GM21526 (cell line): ENCODE results near the gene CCL24.
"Not testable (repeated sequence)": the region's sequence is repeated elsewhere in the genome, so short reads cannot be mapped to it uniquely, and the experiment has no call there.

Experiments
- ATAC-seq: cut with Tn5 transposase; IDR thresholded peaks from one replicate; pipeline ENCODE4 v1.9.1; 2021; ENCODE audit warnings: moderate library complexity; ENCODE audit not compliant: unreplicated experiment, low FRiP score

The CCL24 gene

DNA sequence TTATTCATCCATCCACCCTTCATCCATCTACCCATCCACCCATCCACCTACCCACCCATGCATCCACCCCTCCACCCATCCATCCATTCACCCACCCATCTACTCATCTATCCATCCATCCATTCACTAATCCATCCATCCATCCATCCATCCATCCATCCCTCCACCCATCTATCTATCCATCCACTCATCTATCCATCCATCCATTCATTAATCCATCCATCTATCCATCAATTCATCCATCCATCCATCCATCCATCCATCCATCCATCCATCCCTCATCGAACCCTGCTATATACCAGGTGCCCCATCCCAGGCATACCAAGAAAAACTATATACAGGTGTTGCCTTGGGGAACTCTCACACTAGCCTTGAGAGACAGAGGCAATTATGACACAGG is 7.1 kb upstream of the CCL24 start:
- ATAC-seq: no peak

DNA sequence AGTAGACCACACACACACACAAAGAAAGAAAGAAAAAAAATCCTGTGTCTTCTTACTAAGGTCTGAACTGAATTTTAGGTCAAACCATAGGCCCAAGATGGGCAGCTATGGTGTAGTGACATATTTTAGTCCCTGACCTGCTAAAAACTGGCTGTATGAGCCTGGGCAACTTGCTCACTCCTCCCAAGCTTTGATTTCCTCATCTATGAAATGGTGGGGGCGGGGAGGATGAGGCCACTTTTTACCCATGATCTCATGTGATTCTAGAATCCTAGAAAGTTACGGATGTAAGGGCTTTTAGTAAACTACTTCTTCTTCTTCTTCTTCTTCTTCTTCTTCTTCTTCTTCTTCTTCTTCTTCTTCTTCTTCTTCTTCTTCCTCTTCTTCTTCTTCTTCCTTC is 6.1 kb upstream of the CCL24 start:
- no peak for ATAC-seq

DNA sequence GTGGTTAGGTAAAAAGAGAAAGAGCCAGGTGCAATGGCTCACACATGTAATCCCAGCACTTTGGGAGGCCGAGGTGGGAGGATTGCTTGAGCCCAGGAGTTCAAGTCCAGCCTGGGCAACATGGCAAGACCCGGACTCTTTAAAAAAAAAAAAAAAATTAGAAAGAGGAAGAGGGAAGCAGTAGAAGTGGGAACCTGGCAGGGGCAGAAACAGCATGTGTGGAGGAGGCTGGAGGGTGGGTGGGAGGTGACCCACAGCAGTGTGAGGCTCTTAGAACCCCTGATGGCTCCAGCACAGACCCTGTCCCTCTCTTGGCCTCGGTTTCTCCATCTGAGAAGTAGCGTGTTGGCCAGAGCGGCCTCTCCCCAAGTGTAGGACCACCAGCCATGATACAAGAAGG is 4.9 kb upstream of the CCL24 start:
- no peak for ATAC-seq

DNA sequence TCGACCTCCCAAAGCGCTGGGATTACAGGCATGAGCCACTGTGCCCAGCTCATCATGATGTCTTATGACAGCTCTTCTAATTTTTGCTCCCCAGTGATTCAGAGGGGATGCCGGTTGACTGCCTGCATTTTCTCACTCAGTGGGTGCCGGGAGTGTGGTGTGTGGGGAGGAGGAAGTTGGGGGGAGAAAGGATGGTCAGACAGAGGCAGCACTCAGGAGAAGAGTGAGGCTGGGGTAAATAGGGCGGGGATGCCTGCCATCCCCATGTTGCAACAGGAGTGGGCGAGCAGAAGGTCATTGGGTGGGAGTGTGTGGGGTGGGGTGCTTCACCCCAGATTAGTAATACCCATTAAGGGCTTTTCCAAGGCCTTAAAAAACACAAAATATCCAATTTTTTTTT is 3.5 kb upstream of the CCL24 start:
- no peak for ATAC-seq

DNA sequence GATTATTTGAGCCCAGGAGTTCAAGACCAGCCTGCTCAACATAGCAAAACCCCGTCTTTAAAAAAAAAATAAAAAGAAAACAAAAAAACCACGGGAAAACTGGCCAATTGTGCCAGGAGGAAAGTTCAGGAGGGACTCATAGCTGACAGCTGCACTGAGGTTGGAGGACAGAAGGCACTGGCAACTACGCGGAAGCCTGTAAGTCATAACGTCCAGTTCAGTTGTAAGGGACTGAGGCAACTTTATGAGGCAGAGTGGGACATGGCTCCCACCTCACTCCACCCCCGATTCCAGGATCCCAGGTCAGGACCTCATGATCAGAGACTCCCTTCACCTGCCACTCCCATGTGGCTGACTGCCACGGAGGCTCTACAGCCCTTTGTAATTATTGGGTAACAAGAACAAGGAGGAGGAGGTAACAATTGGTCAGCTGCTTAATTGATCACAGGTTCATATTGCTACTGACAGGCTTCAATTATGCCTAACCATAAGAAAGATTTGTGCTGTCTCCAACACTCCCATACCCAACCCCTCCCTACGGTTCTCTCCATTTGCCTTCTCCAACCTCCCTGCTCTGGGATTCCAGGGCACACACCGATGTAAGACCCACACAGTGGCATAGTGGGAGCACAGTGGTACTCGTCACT is 1.9 kb upstream of the CCL24 start:
- ATAC-seq: no peak

DNA sequence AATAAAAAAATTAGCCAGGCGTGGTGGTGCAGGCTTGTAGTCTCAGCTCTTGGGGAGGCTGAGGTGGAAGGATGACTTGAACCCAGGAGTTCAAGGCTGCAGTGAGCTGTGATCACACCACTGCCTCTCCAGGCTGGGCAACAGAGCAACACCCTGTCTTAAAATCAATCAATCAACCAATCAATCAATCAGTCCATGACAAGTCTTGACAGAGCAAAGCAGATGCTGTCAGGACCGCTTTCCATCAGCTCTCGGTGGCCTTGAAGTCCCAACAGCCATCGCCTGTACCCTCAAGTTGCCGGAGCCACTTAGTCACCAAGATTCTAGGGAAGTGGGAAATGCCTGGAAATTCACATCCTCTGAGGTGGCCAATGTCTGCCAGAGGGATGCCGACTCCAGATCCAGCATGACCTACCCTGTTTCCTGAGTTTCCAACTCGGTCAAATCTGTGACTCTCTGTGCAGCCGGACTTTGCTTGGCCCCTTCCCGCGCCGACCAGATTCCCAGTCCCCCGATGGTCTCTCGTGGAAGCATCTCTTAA is 871 bp upstream of the CCL24 start:
- ATAC-seq: no peak

DNA sequence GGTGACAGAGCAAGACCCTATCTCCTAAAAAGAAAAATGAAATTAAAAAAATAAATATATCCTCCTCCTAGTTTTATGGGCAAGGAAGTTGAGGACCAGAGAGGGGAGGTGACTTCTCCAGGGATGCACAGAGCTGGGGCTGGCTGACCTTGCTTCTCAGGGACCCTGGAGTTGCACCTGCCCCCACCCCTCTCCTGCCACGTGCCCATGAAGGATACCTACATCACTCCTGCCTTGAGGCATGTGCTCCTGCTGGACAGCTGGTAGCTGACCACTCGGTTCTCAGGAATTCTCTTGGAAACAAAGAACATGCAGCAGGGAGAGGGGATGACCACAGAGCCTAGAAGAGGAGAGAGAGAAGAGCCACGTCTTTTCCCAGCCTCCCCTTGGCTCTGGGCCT is 522 bp downstream of the CCL24 start:
- no peak for ATAC-seq

DNA sequence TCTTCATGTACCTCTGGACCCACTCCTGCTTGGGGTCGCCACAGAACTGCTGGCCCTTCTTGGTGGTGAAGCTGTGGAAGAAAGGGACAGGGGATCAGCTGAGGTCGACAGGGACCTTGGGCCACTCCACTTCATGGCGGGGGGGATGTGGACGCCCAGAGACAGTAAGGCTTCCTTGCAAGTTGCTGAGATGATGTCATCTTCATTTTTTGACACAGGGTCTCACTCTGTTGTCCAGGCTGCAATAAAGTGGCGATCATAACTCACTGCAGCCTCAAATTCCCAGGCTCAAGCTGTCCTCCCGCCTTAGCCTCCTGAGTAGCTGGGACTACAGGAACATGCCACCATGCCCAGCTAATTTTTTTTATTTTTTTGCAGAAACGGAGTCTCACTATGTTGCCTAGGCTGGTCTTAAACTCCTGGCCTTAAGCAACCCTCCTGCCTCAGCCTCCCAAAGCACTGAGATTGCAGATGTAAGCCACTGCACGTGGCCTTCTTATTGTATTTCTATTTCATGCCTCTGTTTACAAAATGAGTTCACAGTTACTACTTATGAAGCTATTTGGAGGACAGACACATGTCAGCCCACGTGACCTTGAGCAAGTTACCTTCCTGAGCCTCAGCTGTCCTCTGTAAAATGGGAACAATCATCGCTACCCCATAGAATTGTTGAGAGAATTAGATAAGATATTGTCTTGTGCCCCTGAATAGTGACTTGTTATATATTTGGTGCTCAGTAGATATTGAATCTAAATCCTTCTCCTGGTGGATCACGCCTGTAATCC is 1.5 kb downstream of the CCL24 start:
- ATAC-seq: no peak

DNA sequence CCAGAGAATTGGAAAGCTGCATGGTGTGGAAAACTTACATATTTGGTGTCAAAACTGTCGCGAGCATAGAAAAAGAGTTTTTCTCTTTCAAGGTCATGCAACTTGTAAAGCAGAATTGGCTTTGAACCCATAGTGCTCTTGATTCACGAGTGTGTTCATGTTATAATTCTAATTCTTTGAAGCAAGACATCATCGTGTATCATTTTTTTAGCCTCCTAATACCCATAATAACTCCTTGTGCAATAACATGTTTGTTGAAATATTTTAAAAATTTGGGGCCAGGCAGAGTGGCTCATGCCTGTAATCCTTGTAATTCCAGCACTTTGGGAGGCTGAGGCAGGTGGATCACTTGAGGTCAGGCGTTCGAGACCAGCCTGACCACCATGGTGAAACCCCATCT is 4.2 kb downstream of the CCL24 start:
- ATAC-seq: no peak

DNA sequence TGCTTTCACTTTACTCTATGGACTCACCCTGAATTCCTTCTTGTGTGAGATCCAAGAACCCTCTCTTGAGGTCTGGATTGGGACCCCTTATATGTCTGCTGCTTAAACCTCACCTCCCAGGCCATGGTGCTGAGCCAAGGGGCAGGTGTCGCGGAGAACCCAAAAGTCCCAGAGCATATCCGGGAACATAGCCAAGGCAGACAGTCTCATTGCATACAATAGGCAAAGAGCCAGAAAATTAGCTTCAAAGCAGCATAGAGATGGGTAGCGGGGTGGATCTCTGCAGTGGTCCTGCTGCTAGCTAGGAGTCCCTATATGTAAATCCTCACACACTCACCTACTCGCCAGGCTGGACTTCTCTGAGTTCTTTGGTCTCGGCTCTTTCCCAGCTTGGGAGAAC is 5.5 kb downstream of the CCL24 start:
- no peak for ATAC-seq

DNA sequence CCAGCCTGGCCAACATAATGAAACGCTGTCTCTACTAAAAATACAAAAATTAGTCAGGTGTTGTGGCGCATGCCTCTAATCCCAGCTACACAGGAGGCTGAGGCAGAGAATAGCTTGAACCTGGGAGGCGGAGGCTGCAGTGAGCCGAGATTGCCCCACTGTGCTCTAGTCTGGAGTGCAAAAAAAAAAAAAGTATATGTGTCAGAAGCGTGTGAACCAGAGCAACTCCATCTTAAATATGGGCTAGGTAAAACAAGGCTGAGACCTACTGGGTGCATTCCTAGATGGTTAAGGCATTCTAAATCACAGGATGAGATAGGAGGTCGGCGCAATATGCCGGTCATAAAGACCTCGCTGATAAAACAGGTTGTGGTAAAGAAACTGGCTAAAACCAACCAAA is 6.2 kb downstream of the CCL24 start:
- ATAC-seq: no peak

DNA sequence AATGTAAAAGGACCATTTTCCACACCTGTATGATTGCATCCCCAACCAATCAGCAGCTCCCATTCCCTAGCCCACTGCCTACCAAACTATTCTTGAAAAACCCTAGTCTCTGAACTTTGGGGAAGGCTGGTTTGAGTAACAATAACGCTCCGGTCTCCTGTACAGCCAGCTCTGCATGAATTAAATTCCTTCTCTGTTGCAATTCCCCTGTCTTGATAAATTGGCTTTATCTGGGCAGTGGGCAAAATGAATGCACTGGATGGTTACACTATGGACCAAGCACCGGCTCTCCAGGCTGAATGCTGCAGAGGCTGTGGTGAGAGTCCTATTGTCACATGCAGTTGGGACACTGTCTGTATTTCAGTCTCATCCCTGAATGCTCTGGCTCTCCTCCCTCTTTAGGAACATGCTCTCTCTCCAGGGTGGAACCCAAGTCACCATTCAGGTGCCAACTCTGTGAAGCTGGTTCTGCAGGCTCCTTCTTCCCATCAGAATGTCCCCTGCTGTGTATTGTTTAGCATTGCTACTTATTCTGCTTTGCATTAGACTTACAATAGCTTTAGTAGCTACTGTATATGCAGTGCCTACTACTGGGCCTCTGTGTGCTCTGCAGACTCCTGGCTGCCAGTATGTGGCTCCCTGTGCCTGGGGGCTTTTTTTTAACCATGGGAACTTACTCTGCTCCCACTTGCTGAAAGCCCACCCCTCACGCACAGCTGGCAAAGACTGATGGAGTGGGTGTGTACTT is 6.9 kb downstream of the CCL24 start:
- ATAC-seq: no peak

DNA sequence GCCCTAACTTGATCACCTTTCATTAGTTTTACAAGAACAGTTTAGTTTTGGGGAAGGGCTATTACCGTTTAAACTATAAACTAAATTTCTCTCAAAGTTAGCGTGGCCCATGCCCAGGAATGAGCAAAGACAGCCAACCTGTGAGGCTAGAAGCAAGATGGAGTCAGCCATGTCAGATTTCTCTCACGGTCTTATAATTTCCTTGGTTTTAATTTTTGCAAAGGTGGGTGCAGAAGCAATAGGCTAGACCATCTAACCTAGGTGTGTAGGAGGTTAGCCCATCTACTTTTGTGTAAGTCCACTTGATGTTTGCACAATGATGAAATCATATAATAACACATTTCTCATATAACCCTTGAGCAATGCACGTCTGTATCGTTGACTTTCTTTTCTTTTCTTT is 8.9 kb downstream of the CCL24 start:
- no peak for ATAC-seq

DNA sequence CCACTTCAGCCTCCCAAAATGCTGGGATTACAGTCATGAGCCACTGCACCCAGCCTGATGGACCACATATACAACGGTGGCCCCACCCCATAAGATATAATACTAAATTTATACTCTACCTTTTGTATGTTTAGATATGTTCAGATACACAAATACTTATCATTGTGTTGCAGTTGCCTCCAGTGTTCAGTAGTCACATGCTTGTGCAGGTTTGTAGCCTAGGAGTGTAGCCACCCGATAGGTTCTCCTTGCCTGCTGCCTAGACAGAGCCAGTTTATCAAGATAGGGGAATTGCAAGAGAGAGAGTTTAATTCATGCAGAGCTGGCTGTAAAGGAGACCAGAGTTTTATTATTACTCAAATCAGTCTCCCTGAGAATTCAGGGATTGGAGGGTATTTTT is 9.6 kb downstream of the CCL24 start:
- ATAC-seq: no peak

DNA sequence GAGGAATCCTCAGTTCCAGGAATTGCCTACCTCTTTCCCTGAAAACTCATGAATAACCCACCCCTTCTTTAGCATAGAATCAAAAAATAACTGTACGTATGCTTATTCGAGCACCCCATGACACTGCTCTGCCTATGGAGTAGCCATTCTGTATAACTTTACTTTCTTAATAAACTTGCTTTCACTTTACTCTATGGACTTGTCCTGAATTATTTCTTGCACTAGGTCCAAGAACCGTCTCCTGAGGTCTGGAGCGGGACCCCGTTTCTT is 11.1 kb downstream of the CCL24 start:
- ATAC-seq: no peak

DNA sequence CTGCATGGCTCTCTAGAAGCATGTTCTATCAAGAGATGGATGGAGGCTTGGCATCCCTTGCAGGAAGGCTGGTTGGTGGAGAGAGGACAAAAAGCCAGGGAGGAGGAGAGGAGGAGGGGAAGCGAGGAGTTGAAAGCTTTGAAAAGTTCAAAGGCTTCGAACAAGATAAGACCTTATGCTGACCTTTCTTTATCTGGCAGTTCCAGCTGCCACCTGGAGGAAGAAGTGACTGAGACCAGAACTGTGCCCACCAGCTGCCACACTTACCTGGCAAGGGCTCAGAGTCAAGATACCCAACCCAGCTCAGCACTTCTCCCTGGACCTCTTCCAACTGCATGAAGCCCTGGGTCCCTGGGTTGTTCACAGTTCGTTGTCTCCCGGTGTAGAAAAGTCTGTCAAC is 14.8 kb downstream of the CCL24 start:
- no peak for ATAC-seq

DNA sequence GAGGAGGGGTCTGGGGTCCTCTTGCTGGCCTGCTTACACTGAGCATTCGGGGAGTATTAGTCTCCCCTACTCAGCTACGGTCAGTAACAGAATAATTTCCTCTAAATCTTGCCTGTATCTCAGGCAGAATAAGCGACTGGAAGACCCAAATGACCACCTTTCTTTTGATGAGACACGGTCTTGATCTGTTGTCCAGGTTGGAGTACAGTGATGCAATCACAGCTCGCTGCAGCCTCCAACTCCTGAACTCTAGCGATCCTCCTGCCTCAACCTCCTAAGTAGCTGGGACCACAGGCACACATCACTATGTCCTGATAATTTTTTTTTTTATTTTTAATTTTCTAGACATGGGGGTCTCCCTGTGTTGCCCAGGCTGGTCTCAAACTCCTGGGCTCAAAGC is 17.2 kb downstream of the CCL24 start:
- ATAC-seq: no peak

DNA sequence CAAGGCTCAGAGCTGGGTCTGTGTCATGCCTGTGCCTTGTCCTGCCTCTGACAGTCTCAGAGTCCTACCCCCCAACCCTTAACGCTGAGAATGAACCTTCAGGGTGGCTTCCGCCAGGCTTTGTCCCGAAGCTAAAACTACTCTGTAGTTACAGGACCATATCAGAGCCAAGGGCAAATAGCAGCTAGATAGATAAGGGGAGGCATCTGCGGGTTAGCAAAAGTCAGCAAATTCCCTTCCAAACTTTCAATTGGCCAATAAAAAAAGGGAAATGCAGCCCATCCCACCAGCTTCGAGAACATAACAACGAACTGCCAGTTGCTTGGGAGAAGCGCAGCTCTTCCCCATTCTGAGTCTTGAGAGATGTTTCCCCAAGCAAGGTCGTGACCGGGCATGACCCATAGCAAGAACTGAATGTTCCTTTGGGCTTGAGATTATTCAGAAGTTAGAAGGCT is 17.7 kb downstream of the CCL24 start:
- ATAC-seq: no peak

DNA sequence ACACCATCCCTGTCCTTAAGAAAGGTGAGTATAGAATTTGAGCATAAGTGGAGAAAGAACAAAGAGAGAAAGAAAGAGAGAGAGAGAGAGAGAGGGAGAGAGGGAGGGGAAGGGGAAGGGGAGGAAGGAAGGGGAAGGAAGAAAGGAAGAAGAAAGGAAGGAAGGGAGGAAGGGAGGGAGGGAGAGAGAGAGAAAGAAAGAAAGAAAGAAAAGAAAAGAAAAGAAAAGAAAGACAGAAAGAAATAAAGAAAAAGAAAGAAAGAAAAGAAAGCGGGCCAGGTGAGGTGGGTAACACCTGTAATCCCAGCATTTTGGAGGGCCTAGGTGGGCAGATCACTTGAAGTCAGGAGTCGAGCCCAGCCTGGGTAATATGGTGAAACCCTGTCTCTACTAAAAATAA is 19.9 kb downstream of the CCL24 start:
- ATAC-seq: no peak

DNA sequence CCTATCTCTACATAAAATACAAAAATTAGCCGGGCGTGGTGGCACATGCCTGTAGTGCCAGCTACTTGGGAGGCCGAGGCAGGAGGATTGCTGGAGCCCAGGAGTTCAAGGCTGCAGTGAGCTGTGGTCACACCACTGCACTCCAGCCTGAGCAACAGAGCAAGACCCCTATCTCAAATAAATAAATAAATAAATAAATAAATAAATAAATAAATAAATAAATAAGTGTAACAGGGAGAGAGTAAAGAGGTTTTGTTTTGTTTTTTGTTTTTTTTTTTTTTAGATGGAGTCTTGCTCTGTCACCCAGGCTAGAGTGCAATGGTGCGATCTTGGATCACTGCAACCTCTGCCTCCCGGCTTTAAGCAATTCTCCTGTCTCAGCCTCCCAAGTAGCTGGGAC is 21.0 kb downstream of the CCL24 start:
- not testable (repeated sequence) for ATAC-seq

DNA sequence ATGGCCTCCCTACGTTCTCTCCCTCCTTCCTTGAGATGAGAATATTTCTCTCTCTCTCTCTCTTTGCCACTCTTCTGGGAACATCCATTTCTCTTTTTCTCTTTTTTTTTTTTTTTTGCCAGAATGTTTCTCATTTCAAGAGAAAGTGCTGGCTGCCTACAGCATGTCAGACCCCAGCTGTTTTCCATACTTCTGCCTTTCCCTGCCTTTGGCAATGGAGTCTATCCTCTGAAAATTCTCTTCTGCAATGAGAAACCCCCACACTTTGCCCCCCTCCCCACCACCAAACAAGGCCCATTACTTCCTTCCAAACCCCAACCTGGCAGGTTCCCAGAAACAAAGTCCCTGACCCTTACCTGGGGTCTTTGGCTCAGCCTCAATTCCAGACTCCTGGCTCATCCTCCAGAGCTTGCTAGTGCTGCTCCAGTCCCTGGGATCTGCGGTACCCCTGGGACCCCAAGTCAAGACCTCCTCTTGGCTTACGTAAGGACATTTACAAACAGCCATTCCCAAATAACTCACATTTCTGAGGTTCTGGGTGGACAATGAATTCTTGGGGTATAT is 24.2 kb downstream of the CCL24 start:
- ATAC-seq: no peak
